Left colon (tissue), 2 donors: ENCODE measurements around the gene KLHL28. TPM values are rescaled to one million over a fixed set of nuclear protein-coding genes. Genes with fewer than 3 reads are reported as not detected.

Experiments
- total RNA-seq, 2 donors: library from RNA; stranded (reverse); fragmentation: NEBNext Ultra II Directional; extraction: Animal tissue kit (Norgen Biotek cat#: 25700); gene quantifications; one replicate each; pipeline ENCODE4 v1.2.1, GENCODE V29; 2021
- donor health status: DM: no; HTN: no; CAD: no.
- donor health status: DM: yes; HTN: yes; CAD: no.

Gene KLHL28
- total RNA-seq, 2 donors from 2014 or later, result 13.8 to 17.6 TPM

Other genes with a start within 250 kb of the KLHL28 start
- gene TOGARAM1, start 243 bp upstream of the KLHL28 start, total RNA-seq, result 10 to 100 TPM; 11.0 to 13.6 TPM
- gene PRPF39, start 122.2 kb upstream of the KLHL28 start, total RNA-seq, result 10 to 100 TPM; 24.4 to 27.0 TPM
- gene FKBP3, start 172.5 kb upstream of the KLHL28 start, total RNA-seq, result 10 to 100 TPM; 43.8 to 46.5 TPM
- gene FANCM, start 174.0 kb upstream of the KLHL28 start, total RNA-seq, result 1 to 10 TPM; 3.4 to 4.2 TPM